HFF-Myc (cell line): ENCODE results near the gene FCSK.

Experiments
- DNase-seq: peaks from one replicate; pipeline ENCODE4 v3.0.0-alpha.2; 2011; ENCODE audit warnings: low read depth; ENCODE audit errors: extremely low read depth
- H3K4me3 ChIP-seq: replicated peaks from 2 replicates; pipeline ENCODE4 v1.5.1; 2011; ENCODE audit warnings: low read depth, mild to moderate bottlenecking, control low read depth, low read length
- CTCF ChIP-seq: IDR thresholded peaks from 2 replicates; pipeline ENCODE4 v1.5.1; 2012; ENCODE audit warnings: mild to moderate bottlenecking, low read depth, low read length, control low read depth; ENCODE audit errors: missing control alignments

FCSK gene

GRCh38 chr16:70453117-70453891 lies 1.1 kb upstream of the FCSK start:
- no peak for TF ChIP-seq CTCF
- no peak for DNase-seq
- H3K4me3 ChIP-seq = peak overlapping the region; percentile 83

- H3K4me3 ChIP-seq = peak overlapping the region; percentile 83
- no peak for TF ChIP-seq CTCF
- no peak for DNase-seq
Measured at GRCh38 chr16:70453892-70454221, 538 bp upstream of the FCSK start.

- no peak overlapping the region for H3K4me3 ChIP-seq
- no peak for TF ChIP-seq CTCF
- DNase-seq = no peak
Measured at GRCh38 chr16:70455910-70456309, 1.5 kb downstream of the FCSK start.

- DNase-seq = no peak
- H3K4me3 ChIP-seq = no peak overlapping the region
- TF ChIP-seq CTCF = no peak
Measured at GRCh38 chr16:70457446-70458166, 3.2 kb downstream of the FCSK start.

- DNase-seq = no peak
- no peak overlapping the region for H3K4me3 ChIP-seq
- TF ChIP-seq CTCF = no peak
Measured at GRCh38 chr16:70460737-70461261, 6.4 kb downstream of the FCSK start.

- H3K4me3 ChIP-seq = no peak overlapping the region
- no peak for TF ChIP-seq CTCF
- no peak for DNase-seq
Measured at GRCh38 chr16:70463235-70463634, 8.8 kb downstream of the FCSK start.
